SK-N-SH treated with all-trans-retinoic acid at 6 μM for 48 hours (cell line): ENCODE measurements around the gene KDM4C.

ENCODE experiments used
- CSDC2 ChIP-seq: fragments of 250-450 bp; sonication (Bioruptor Pico); IDR thresholded peaks from 2 replicates; pipeline ENCODE4 v1.5.0; 2020; ENCODE audit warnings: mild to moderate bottlenecking, moderate library complexity
- OSR1 ChIP-seq: fragments of 250-450 bp; sonication (Bioruptor Pico); IDR thresholded peaks from 2 replicates; pipeline ENCODE4 v1.8.0; 2022; ENCODE audit warnings: moderate library complexity, mild to moderate bottlenecking, inconsistent platforms
- PPARA ChIP-seq: fragments of 250-450 bp; sonication (Bioruptor Pico); IDR thresholded peaks from 2 replicates; pipeline ENCODE4 v1.5.0; 2020; ENCODE audit warnings: mild to moderate bottlenecking, borderline replicate concordance
- RARB ChIP-seq: fragments of 250-450 bp; sonication (Bioruptor Pico); IDR thresholded peaks from 2 replicates; pipeline ENCODE4 v1.8.0; 2021; ENCODE audit warnings: mild to moderate bottlenecking, moderate library complexity
- ZFP30 ChIP-seq: fragments of 450-650 bp; formaldehyde crosslinking; IDR thresholded peaks from 2 replicates; pipeline ENCODE4 v1.5.0; 2022; ENCODE audit warnings: mild to moderate bottlenecking, moderate library complexity
- TF ChIP-seq, protein P1 (sequence below): fragments of 250-450 bp; sonication (Bioruptor Pico); IDR thresholded peaks from 2 replicates; pipeline ENCODE4 v1.8.0; 2021; ENCODE audit warnings: low read depth, mild to moderate bottlenecking, moderate library complexity, borderline replicate concordance
- TF ChIP-seq, protein P2 (sequence below): fragments of 250-450 bp; sonication (Bioruptor Pico); IDR thresholded peaks from 2 replicates; pipeline ENCODE4 v1.5.1; 2020; ENCODE audit warnings: low read depth, mild to moderate bottlenecking, moderate library complexity
- TF ChIP-seq, protein P3 (sequence below): fragments of 250-450 bp; sonication (Bioruptor Pico); IDR thresholded peaks from 2 replicates; pipeline ENCODE4 v1.8.0; 2020; ENCODE audit warnings: mild to moderate bottlenecking, moderate library complexity, borderline replicate concordance

DNA sequence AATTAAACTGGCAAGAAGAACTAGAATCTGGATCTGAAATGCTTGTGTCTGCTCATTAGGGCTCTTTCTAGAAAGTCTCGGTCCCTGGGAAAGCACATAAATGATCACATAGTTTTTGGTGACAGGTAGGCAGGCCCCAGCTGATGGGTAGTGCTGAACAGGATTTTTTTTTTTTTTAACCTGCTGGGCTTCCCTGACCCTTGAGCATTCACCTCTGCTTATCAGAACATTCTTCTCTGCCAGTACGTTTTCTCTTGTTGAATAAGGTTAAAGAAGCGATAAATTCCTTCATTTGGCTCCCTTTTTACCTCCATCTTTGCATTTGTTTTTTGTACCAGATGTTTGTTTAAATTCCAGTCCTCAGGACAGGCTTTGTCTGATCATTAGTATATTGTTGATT lies 8.8 kb downstream of the KDM4C start:
- TF ChIP-seq, protein P1, sequence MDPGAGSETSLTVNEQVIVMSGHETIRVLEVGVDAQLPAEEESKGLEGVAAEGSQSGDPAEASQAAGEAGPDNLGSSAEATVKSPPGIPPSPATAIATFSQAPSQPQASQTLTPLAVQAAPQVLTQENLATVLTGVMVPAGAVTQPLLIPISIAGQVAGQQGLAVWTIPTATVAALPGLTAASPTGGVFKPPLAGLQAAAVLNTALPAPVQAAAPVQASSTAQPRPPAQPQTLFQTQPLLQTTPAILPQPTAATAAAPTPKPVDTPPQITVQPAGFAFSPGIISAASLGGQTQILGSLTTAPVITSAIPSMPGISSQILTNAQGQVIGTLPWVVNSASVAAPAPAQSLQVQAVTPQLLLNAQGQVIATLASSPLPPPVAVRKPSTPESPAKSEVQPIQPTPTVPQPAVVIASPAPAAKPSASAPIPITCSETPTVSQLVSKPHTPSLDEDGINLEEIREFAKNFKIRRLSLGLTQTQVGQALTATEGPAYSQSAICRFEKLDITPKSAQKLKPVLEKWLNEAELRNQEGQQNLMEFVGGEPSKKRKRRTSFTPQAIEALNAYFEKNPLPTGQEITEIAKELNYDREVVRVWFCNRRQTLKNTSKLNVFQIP (CRISPR knock-in tag): no peak
- no peak for TF ChIP-seq OSR1 (CRISPR knock-in tag)
- TF ChIP-seq PPARA: no peak
- TF ChIP-seq CSDC2: no peak
- TF ChIP-seq, protein P2, sequence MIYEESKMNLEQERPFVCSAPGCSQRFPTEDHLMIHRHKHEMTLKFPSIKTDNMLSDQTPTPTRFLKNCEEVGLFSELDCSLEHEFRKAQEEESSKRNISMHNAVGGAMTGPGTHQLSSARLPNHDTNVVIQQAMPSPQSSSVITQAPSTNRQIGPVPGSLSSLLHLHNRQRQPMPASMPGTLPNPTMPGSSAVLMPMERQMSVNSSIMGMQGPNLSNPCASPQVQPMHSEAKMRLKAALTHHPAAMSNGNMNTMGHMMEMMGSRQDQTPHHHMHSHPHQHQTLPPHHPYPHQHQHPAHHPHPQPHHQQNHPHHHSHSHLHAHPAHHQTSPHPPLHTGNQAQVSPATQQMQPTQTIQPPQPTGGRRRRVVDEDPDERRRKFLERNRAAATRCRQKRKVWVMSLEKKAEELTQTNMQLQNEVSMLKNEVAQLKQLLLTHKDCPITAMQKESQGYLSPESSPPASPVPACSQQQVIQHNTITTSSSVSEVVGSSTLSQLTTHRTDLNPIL: no peak
- TF ChIP-seq RARB (CRISPR knock-in tag): no peak
- no peak for TF ChIP-seq ZFP30 (CRISPR knock-in tag)
- TF ChIP-seq, protein P3, sequence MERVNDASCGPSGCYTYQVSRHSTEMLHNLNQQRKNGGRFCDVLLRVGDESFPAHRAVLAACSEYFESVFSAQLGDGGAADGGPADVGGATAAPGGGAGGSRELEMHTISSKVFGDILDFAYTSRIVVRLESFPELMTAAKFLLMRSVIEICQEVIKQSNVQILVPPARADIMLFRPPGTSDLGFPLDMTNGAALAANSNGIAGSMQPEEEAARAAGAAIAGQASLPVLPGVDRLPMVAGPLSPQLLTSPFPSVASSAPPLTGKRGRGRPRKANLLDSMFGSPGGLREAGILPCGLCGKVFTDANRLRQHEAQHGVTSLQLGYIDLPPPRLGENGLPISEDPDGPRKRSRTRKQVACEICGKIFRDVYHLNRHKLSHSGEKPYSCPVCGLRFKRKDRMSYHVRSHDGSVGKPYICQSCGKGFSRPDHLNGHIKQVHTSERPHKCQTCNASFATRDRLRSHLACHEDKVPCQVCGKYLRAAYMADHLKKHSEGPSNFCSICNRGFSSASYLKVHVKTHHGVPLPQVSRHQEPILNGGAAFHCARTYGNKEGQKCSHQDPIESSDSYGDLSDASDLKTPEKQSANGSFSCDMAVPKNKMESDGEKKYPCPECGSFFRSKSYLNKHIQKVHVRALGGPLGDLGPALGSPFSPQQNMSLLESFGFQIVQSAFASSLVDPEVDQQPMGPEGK (CRISPR knock-in tag): no peak
